NCI-H748 (cell line): ENCODE results near the gene FAM98B.

Experiments used
- DNase-seq: peaks from one replicate; lab custom pipeline; 2025; ENCODE audit not compliant: unreplicated experiment; lab: John Stamatoyannopoulos, UW

FAM98B gene

GRCh38 chr15:38534691-38535090 lies 80.8 kb downstream of the FAM98B start:
- no peak for DNase-seq

GRCh38 chr15:38535491-38536200 lies 81.7 kb downstream of the FAM98B start:
- DNase-seq, result no peak

- DNase-seq, result no peak
Measured at GRCh38 chr15:38536201-38536676, 82.3 kb downstream of the FAM98B start.
